ENCODE results near the gene SUOX.
"Not testable (repeated sequence)": the region's sequence is repeated elsewhere in the genome, so short reads cannot be mapped to it uniquely, and the experiment has no call there.

- not testable (repeated sequence) for TF ChIP-seq CTCF, POLR2A (IDR thresholded peaks at IDR 0.05)
These were observed 45.3 kb downstream of the SUOX start for GRCh38 chr12:56042430-56042813.

Measured in heart left ventricle (tissue), 13 donors.